HuH-7 (cell line): ENCODE measurements around the gene EIF1.
"Not testable (repeated sequence)": the region's sequence is repeated elsewhere in the genome, so short reads cannot be mapped to it uniquely, and the experiment has no call there.

Experiments
- DNase-seq: peaks from one replicate; pipeline ENCODE4 v3.0.0; 2011; ENCODE audit warnings: low spot score

Gene EIF1

GRCh38 chr17:41655611-41656111 is 33.0 kb upstream of the EIF1 start:
- no peak for DNase-seq

- no peak for DNase-seq
These were observed 32.2 kb upstream of the EIF1 start for GRCh38 chr17:41656249-41657023.

- no peak for DNase-seq
These were observed 31.4 kb upstream of the EIF1 start for GRCh38 chr17:41657176-41657754.

GRCh38 chr17:41657936-41658335 is 30.7 kb upstream of the EIF1 start:
- no peak for DNase-seq

- DNase-seq: no peak
These were observed 29.8 kb upstream of the EIF1 start for GRCh38 chr17:41658846-41659245.

- DNase-seq: no peak
These were observed 29.1 kb upstream of the EIF1 start for GRCh38 chr17:41659427-41660212.

GRCh38 chr17:41660221-41660711 is 28.4 kb upstream of the EIF1 start:
- DNase-seq: no peak

GRCh38 chr17:41663451-41664171 is 25.1 kb upstream of the EIF1 start:
- DNase-seq: no peak

- no peak for DNase-seq
These were observed 24.6 kb upstream of the EIF1 start for GRCh38 chr17:41664172-41664457.

- DNase-seq: no peak
These were observed 23.8 kb upstream of the EIF1 start for GRCh38 chr17:41664587-41665565.

- peak; percentile 97 for DNase-seq
These were observed 23.0 kb upstream of the EIF1 start for GRCh38 chr17:41665566-41666236.

- DNase-seq: no peak
These were observed 22.4 kb upstream of the EIF1 start for GRCh38 chr17:41666237-41666641.

- DNase-seq: peak; percentile 89
These were observed 21.9 kb upstream of the EIF1 start for GRCh38 chr17:41666708-41667279.

- DNase-seq: no peak
These were observed 21.2 kb upstream of the EIF1 start for GRCh38 chr17:41667280-41668041.

GRCh38 chr17:41672153-41672552 is 16.5 kb upstream of the EIF1 start:
- no peak for DNase-seq

- DNase-seq: not testable (repeated sequence)
These were observed 13.3 kb upstream of the EIF1 start for GRCh38 chr17:41675157-41676057.

- DNase-seq: no peak
These were observed 12.6 kb upstream of the EIF1 start for GRCh38 chr17:41676058-41676419.

GRCh38 chr17:41678411-41678906 is 10.2 kb upstream of the EIF1 start:
- DNase-seq: no peak
